Skin of body (tissue), 2 donors: ENCODE data around the gene ASGR2. TPM values are rescaled to one million over a fixed set of nuclear protein-coding genes. Genes with fewer than 3 reads are reported as not detected.
"Not testable (repeated sequence)": the region's sequence is repeated elsewhere in the genome, so short reads cannot be mapped to it uniquely, and the experiment has no call there.

Experiments used
- DNase-seq: peaks from one replicate; lab custom pipeline; 2025; lab: John Stamatoyannopoulos, UW
- total RNA-seq: library from RNA; depleted of rRNA; stranded (reverse); fragments of >200 nt; gene quantifications from one replicate; pipeline ENCODE4 v1.2.3, GENCODE V29; 2014

ASGR2 gene, protein sequence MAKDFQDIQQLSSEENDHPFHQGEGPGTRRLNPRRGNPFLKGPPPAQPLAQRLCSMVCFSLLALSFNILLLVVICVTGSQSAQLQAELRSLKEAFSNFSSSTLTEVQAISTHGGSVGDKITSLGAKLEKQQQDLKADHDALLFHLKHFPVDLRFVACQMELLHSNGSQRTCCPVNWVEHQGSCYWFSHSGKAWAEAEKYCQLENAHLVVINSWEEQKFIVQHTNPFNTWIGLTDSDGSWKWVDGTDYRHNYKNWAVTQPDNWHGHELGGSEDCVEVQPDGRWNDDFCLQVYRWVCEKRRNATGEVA
- 0.39 TPM for total RNA-seq

DNA sequence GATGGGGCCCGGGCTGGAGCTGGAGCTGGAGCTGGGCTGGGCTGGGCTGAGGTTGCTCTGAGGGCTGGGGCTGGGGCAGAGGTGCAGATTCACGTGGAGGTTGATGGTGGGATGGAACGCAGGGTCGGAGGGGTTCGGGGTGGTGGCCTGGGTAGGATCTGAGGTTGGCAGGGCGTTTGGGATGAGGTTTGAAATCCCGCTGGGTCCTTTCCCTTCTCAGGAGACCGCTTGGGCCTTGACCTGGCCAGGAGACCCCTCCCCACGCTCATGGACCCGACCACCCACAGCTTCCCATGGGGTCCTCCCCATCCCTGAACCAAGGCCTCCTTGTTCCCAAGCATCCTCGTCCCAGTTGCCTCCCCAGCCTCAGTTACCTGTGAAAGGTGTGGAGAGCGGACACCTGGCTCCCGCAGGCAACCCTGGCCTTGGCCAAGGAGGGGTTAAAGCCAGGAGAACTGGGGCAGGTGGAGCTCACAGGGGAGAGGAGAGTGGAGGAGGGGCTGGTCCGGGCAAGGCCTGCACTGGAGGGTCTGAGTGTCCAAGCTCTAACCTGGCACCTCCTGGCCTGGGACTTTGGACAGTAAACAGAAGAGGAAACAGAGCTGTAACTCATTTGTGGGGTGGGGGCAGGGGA, at the start of gene ASGR2:
Gene ASGR2 (minus strand): TSS at position 582 of the 634 bp plus-strand sequence. CDS start 582 bp downstream, outside the sequence.
- no peak for DNase-seq

DNA sequence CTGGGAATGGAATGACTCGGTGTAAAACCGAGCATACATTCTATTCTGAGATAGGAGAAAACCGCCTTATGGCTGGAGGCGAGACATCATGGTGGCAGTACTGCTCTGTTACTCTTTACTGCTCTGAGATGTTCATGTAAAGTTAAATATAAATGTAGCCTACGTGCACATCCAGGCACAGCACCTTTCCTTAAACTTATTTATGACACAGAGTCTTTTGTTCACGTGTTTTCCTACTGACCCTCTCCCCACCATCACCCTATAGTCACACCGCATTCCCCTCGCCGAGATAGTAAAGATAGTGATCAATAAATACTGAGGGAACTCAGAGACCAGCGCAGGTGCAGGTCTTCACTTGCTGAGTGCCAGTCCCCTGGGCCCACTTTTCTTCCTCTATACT, 44.9 kb upstream of the ASGR2 start:
- not testable (repeated sequence) for DNase-seq

DNA sequence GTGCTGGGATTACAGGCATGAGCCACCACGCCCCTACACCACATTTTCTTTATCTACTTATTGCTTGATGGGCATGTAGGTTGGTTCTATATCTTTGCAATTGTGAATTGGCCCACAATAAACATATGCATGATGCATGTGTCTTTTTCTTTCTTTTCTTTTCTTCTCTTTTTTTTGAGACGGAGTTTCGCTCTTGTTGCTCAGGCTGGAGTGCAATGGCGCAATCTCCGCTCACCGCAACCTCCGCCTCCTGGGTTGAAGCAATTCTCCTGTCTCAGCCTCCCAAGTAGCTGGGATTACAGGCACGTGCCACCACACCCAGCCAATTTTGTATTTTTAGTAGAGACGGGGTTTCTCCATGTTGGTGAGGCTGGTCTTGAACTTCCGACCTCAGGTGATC, 43.8 kb upstream of the ASGR2 start:
- not testable (repeated sequence) for DNase-seq

DNA sequence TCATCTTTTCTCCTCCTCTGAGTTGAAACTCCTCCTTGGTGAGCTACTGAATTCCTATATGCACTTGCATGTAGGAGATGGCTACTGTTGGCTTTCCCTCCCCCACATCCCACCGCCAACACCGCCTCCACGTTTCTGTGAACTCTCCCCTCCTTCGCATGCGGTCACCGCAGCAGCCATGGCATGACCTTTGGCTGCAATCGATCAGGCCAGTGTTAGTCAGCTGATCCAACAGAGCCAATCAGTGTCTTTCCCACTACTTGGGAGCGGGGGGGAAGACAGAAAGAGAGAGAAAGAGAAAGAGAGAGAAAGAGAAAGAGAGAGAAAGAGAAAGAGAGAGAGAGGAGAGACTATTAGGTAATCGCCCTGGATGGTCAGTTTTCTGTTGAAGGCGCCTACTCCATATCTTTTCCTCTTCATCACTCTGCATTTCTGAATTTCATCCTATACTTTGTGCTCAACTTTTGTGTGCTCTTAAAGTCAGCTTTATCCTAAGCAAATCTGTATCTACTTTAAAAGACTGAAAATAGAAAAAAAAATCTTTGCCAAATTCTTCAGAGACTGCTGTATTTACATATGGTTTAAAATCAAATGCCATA, 41.8 kb upstream of the ASGR2 start:
- no peak for DNase-seq

DNA sequence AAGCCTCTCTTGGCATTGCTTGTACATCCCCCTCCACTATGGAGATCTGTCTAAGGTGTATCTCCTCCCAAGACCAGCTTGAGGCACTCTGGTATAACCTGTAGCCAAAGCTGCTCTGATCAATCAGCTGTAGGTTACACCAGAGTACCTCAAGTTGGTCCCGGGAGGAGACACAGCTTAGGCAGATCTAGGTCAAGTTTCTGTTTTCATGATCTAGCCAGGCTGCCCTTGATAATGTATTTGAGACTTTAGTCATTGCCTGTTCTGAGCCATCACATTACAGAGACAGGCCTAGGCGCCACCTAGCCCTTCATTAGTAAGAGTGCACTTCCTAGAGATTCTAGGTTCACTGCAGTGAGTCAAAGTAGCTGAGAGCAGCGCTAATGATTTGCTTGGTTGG, 33.1 kb upstream of the ASGR2 start:
- DNase-seq: no peak

DNA sequence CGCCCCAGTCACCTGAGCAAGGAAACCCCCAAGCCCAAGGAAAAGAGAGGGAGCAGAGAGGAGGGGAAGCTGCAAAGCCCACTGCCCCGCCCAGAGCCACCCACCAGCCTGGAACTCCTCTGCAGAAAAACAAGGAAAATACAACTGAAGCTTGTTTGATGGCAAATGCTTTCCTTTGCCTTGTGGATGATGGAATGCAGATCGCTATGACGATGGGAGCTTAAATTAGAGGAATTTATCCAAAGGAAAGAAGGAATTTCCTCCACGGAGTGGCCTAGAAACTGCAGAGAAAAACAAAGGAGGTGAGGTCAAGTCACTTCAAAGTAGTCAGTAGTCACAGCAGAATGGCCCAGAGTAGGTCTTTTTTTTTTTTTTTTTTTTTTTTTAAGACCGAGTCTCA, 31.5 kb upstream of the ASGR2 start:
- DNase-seq: no peak

DNA sequence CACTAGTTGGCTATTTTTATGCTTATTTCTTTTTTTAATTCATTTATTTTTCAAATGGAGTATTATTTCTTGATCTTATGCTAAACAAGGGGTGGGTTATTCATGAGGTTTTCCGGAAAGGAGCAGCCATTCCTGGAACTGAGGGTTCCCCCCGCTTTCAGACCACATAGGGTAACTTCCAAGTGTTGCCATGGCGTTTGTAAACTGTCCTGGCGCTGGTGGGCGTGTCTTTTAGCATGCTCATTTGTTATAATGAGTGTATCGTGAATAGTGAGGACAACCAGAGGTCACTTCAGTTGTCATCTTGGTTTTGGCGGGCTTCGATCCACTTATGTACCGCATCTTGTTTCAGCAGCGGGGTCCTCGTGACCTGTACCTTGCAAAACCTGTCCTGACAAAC, 29.6 kb upstream of the ASGR2 start:
- DNase-seq: no peak

DNA sequence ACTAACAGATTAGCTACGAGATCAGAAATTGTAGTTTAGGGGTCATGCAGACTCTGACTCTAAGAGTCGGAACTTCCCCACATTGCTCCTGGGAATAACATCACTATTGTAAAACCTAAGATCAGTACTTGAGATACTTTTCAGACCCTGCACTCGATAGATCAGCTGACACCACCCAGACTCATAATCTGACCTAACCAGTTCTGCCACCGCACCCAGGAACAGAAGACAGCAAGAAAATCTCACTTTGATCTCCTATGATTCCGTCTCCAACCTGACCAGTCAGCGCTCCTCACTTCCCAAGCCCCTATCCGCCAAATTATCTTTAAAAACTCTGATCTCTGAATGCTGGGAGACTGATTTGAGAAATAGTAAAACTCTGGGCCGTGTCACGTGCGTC, 27.2 kb upstream of the ASGR2 start:
- DNase-seq: no peak

DNA sequence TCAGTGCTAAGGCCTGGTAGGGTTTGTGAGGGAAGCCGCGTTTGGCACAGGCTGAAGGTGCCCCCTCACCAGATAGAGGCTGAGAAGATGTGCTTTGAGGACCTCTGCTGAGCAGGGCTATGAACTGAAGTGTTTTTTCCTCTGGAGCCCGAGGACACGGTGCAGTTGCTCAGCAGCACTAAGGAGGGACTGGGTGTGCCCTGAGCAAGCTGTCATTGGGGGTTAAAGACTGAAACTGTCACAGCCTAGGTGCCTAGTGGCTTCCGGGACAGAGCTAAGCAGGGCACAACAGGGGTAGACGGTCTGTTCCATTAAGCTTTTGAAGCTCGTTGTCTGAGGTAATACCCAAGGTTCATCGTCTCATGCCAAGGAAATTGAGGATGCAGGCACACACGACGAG, 24.8 kb upstream of the ASGR2 start:
- DNase-seq: no peak

DNA sequence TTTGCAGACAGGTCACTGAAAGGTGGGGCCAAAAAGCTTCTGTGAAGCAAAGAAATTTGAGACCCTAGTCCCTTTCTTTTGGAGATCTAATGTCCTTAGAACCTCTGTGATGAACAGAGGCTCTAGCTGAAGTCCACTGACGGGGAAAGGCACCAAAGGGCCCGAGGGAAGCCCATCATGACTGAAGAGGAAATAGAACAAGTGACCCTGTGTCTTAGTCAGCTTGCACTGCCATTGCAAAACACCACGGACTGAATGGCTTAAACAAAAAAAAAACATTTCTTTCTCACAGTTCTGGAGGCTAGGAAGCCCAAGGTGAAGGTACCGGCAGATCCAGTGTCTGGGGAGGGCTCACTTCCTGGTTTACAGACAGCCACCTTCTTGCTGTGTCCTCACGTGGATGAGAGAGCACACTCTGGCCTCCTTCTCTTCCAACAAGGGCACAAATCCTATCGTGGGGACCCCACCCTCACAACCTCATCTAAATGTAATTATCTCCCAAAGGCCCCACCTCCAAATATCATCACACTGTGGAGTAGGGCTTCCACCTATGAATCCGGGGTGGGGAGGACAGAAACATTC, 24.3 kb upstream of the ASGR2 start:
- DNase-seq: no peak

DNA sequence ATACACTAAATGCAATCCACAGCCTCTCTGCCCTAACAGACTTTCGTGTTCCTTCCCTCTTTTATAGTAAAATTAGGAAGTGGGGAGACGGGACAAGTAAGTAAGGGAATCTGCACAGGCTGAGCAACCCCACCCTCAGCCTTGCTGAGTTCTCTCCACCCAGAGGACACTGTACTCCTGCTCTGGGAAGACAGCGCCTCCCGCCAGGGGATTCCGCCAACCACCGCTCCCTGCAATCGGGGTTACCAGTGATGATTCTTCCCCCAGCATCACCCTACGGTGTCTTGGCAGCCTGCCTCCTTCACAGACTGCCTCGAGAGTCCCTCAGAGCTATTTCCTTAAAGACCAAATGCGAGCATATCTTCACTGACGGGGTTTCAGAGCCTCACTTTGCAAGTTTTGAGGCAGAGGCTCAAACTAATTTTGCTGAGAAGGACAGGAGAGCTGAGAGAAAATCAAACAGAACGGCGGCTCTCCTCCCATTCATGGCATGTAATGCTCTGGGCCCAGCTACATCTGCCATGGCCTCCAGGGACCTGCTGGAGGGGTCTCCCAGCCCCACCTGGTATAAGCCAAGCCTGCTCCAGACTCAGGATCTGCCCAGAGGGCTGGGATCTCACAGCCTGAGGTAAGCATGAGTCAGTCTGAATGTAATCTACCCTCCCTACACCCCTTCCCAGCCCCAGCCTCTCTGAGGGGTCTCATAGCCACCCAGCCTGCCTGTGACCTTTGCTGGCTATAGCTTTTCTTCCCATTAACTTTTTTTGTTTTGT, 22.7 kb upstream of the ASGR2 start:
- DNase-seq: no peak

DNA sequence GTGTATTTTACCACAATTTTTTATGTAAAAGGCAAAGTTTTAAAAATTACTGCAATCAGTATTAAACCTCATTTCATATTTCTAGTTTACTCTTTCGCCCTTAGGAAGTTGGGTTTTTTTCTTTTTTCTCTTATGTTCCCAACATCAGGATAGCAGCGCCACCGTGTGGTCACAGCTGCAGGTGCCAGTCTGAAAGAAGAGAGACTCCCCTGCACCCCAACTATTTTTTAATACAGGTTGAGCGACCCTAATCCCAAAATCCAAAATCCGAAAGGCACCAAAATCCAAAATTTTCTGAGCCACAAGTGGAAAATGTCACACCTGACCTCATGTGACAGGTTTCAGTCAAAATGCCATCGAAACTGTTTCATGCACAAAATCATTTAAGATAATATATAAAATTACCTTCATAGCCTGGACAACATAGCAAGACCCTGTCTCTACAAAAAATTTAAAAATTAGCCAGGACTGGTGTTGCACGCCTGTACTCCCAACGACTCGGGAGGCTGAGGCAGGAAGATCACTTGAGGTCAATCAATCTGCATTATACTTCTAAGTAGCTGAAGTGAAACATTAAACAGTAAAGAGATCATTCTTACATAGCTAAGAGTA, 21.8 kb upstream of the ASGR2 start:
- no peak for DNase-seq

DNA sequence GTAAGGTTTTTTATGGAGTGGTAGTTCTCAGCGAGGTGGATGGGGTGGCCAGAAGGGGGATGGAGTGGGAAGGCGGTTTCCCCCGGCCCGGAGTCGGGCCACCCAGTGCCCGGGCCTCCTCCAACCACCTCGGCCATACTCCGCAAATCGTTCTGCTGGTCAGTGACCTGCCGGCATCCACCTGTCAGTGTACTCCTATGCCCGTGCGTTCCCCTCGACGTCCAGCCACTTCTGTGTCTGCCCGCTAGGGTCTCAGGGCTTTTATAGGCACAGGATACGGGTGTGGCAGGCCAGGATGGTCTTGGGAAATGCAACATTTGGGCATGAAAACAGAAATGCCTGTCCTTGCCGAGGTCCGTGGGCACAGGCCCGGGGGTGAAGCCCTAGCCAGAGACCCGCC, 19.3 kb upstream of the ASGR2 start:
- no peak for DNase-seq

DNA sequence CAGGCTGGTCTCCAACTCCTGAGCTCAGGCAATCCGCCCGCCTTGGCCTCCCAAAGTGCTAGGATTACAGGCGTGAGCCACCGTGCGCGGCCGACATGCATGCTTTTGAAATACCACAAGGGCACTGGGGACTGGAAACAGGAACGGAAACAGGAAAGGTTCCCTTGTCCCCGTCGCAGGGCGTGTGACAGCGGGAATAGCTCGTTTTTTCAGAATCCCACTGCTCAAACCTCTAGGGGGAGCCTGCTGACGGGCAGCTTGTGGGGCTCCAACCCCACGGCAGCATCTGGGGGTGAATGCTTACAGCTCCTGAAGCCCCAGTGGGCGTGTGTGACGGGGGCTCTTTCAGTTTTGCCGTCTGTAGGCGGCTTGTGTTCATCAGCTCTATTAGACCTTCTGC, 18.8 kb upstream of the ASGR2 start:
- no peak for DNase-seq

DNA sequence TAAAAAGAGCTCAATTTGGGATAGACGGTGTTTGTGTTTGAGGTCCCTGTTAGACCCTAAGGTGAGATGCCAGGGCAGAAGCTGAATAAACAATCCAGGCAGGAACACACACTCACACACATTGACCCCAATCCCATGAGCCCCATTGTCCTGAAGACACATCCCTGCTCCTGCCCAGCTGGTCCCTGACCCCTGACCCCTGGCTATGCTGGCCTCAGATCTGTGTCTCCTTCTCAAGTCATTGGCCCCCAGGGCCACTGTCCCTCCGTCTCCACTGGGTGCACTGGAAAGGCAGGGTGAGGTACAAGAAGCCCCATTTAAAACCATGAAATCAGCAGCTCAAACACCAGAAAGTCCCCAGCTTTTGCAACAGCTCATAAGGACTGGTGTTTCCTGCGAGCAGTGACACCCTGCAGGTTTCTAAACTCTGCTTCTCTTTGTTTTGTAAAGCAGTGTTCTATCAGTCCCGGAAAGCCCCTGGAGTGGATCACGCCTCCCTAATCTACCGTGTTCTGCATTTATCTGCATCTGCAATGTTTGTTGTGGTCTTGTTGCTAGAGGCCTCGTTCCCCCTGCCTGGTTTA, 18.0 kb upstream of the ASGR2 start:
- DNase-seq: peak; percentile 31

DNA sequence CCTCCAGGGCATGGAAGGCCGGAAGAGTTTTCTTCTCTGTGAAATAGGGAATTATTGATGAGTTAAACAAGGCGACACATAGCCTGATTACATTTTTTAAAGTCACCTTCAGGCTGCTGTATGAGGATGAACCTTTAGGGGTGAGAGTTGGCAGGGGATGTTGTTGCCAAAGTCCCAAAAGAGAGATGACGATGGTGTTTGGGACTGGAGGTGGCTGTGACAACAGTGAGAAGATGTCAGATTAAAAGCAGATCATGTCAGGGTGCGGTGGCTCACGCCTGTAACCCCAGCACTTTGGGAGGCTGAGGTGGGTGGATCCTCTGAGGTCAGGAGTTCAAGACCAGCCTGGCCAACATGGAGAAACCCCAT, 16.8 kb upstream of the ASGR2 start:
- DNase-seq: no peak

DNA sequence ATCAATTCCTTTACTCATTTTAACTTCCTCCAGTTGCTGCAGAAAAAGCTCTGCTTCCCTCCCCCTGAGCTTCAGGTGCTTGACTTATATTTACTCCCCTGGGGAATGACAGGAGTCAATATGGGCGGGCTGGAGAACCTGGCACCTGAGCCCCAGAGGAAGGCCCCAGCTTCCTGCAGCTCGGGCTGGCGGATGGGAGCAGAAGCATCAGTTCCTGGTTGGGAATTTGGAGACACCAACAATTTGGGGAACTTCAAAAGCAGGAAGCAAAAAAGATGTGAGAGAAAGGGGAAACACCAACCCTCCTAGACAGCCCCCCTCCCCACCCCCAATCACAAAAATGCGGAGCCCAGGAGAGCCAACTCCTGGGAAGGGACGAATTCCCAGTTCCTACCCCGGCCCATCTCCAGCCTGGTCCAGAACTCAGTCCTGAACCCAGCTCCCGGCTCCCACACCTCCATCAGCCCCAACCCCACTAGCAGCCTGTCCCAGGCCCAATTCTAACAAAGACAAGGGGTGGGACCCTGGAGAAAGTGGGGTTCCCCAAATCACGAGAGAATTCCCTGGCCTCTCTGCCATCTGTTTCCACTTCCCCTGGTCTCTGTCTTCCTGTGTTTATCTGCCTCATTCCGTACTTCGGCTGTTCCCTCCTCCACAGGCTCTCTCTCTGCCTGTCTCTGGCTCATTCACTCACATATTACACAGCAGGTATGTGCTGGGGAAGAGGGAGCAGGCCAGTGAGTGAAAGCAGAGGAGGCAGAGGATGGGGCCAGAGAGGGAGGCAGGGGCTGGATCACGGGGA, 16.2 kb upstream of the ASGR2 start:
- DNase-seq: no peak

DNA sequence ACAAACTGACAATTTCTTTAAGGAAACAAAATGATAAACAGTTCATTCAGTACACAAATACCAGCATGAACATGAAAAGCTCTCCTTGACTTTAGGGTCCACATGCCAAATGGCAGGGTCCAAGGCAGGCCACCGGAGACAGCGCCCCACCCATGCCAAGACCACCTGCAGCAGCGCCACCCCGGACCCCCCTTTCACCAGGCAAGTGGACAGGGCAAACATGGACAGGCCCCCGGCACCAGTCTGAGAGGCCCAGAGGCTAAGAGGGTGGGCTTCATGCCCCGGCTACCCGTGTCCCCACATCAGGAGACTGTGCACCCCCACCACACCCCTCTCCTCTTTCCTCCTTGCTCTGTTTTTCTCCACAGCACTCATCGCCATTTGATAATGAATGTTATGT, 14.7 kb upstream of the ASGR2 start:
- no peak for DNase-seq

DNA sequence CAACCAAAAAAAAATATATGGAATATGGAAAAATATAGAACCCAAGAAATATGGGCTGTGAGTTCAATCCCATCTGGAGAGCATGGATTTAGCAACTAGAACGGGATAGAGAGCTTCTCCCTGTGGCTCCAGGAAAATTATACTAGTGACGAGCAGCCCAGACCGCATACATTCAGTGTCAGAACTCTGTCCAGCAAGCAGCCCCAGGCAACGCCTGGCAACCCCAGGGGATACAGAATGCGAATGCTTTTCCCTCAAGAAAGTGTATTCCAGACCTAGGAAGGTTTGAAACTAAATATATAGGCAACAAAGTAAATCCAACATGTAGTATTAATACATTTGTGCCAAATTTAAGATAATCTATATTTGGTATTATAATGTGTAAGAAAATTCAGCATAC, 13.5 kb upstream of the ASGR2 start:
- no peak for DNase-seq

DNA sequence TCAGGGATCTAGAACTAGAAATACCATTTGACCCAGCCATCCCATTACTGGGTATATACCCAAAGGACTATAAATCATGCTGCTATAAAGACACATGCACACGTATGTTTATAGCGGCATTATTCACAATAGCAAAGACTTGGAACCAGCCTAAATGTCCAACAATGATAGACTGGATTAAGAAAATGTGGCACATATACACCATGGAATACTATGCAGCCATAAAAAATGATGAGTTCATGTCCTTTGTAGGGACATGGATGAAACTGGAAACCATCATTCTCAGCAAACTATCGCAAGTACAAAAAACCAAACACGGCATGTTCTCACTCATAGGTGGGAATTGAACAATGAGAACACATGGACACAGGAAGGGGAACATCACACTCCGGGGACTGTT, 12.9 kb upstream of the ASGR2 start:
- DNase-seq: not testable (repeated sequence)
